Liver (tissue), 9 donors: ENCODE measurements around the gene SLC14A1. TPM values are rescaled to one million over a fixed set of nuclear protein-coding genes. Genes with fewer than 3 reads are reported as not detected.

Experiments
- DNase-seq: peaks from one replicate; pipeline ENCODE4 v3.0.0-alpha.2; 2017; ENCODE audit warnings: low spot score
- H3K27ac ChIP-seq, 2 donors: one replicate each; pipeline ENCODE4 v1.7.0; 2013; ENCODE audit warnings: inconsistent platforms in 2 of 2, low read length in 2 of 2, control low read depth in 1 of 2, low read depth in 1 of 2, mild to moderate bottlenecking in 1 of 2
- H3K27me3 ChIP-seq, 4 donors: one replicate each; pipeline versions ENCODE4 v1.6.1 to v1.7.0; 2013; ENCODE audit warnings: low read length in 3 of 4, inconsistent platforms in 1 of 4, mild to moderate bottlenecking in 1 of 4, moderate library complexity in 1 of 4; ENCODE audit not compliant: control insufficient read depth in 4 of 4, insufficient read depth in 4 of 4
- H3K36me3 ChIP-seq, 4 donors: one replicate each; pipeline versions ENCODE4 v1.6.1 to v1.7.0; 2013; ENCODE audit warnings: low read length in 3 of 4, mild to moderate bottlenecking in 3 of 4, low read depth in 1 of 4, moderate library complexity in 1 of 4; ENCODE audit not compliant: control insufficient read depth in 4 of 4, insufficient read depth in 3 of 4
- H3K4me1 ChIP-seq, 4 donors: one replicate each; pipeline versions ENCODE4 v1.6.1 to v1.7.0; 2013; ENCODE audit warnings: low read length in 3 of 4, mild to moderate bottlenecking in 3 of 4, moderate library complexity in 1 of 4; ENCODE audit not compliant: control insufficient read depth in 4 of 4, insufficient read depth in 4 of 4
- H3K4me3 ChIP-seq, 3 donors: one replicate each; pipeline versions ENCODE4 v1.6.1 to v1.7.0; 2013; ENCODE audit warnings: low read length in 3 of 3, control low read depth in 1 of 3, low read depth in 1 of 3, mild to moderate bottlenecking in 1 of 3
- H3K9ac ChIP-seq, 2 donors: one replicate each; pipeline ENCODE4 v1.7.0; 2013; ENCODE audit warnings: low read length in 2 of 2, mild to moderate bottlenecking in 2 of 2, moderate library complexity in 2 of 2, control low read depth in 1 of 2, low read depth in 1 of 2
- H3K9me3 ChIP-seq, 4 donors: one replicate each; pipeline versions ENCODE4 v1.6.1 to v1.7.0; 2013; ENCODE audit warnings: low read length in 3 of 4; ENCODE audit not compliant: control insufficient read depth in 4 of 4
- ATF3 ChIP-seq: IDR thresholded peaks from 2 replicates; pipeline ENCODE4 v1.6.1; 2016; ENCODE audit warnings: antibody characterized with exemption
- CTCF ChIP-seq: fragments of 150-350 bp; IDR thresholded peaks from 2 replicates; pipeline ENCODE4 v1.5.1; 2017; ENCODE audit warnings: improper control_type of control experiment, low read depth, low read length; ENCODE audit not compliant: missing input control
- EGR1 ChIP-seq, 2 donors: IDR thresholded peaks; 2 replicates each; pipeline ENCODE4 v1.6.1; 2016 to 2018; ENCODE audit warnings: antibody characterized with exemption in 2 of 2, low read depth in 2 of 2
- FOXA1 ChIP-seq: IDR thresholded peaks from 2 replicates; pipeline ENCODE4 v1.6.1; 2016; ENCODE audit warnings: antibody characterized with exemption
- FOXA2 ChIP-seq: IDR thresholded peaks from 2 replicates; pipeline ENCODE4 v1.6.1; 2016; ENCODE audit warnings: antibody characterized with exemption
- GABPA ChIP-seq, 2 donors: IDR thresholded peaks in 1 of 2; conservative IDR thresholded peaks in 1 of 2; 2 replicates each; pipeline ENCODE4 v1.6.1; 2016; ENCODE audit warnings: antibody characterized with exemption in 2 of 2, mild to moderate bottlenecking in 1 of 2, moderate library complexity in 1 of 2
- HNF4A ChIP-seq, 2 donors: conservative IDR thresholded peaks; 2 replicates each; pipeline ENCODE4 v1.6.1; 2016; ENCODE audit warnings: antibody characterized with exemption in 2 of 2, mild to moderate bottlenecking in 2 of 2
- HNF4G ChIP-seq: IDR thresholded peaks from 2 replicates; pipeline ENCODE4 v1.6.1; 2016; ENCODE audit warnings: antibody characterized with exemption
- JUND ChIP-seq, 2 donors: IDR thresholded peaks; 2 replicates each; pipeline ENCODE4 v1.6.1; 2016; ENCODE audit warnings: antibody characterized with exemption in 2 of 2
- MAX ChIP-seq: IDR thresholded peaks from 2 replicates; pipeline ENCODE4 v1.6.1; 2016; ENCODE audit warnings: antibody characterized with exemption
- RAD21 ChIP-seq, 2 donors: IDR thresholded peaks; 2 replicates each; pipeline ENCODE4 v1.6.1; 2016; ENCODE audit warnings: antibody characterized with exemption in 2 of 2, mild to moderate bottlenecking in 2 of 2
- REST ChIP-seq: IDR thresholded peaks from 2 replicates; pipeline ENCODE4 v1.6.1; 2016; ENCODE audit warnings: antibody characterized with exemption, mild to moderate bottlenecking
- RXRA ChIP-seq, 2 donors: IDR thresholded peaks; 2 replicates each; pipeline ENCODE4 v1.6.1; 2017 to 2018; ENCODE audit warnings: antibody characterized with exemption in 2 of 2, mild to moderate bottlenecking in 1 of 2
- SP1 ChIP-seq: IDR thresholded peaks from 2 replicates; pipeline ENCODE4 v1.6.1; 2018; ENCODE audit warnings: antibody characterized with exemption, mild to moderate bottlenecking
- ZBTB33 ChIP-seq: IDR thresholded peaks from 2 replicates; pipeline ENCODE4 v1.6.1; 2016; ENCODE audit warnings: antibody characterized with exemption
- whole genome bisulfite sequencing: extraction: QIAGEN DNeasy Blood & Tissue Kit; methylation state at CpG from one replicate; pipeline ENCODE4 v1.1.7; 2013; 5-methylcytosine and 5-hydroxymethylcytosine counted together
- polyA plus RNA-seq, 2 donors: library from polyadenylated mRNA; stranded (reverse) in 1 of 2; unstranded in 1 of 2; fragments of 200-250 nt in 1 of 2; fragments of >200 nt in 1 of 2; fragmentation: Nextera tagmentation in 1 of 2; extraction: Ambion mirVana in 1 of 2; gene quantifications; one replicate each; pipeline versions ENCODE4 v1.2.1 to v1.2.3, GENCODE V29; 2013 to 2015
- total RNA-seq, 2 donors: library from RNA; depleted of rRNA; stranded (reverse); fragments of >200 nt; gene quantifications; one replicate each; pipeline ENCODE4 v1.2.3, GENCODE V29; 2014
- donor health status: healthy.
- donor health status: healthy.
- donor health status: healthy.
- donor health status: healthy.
- donor health status: healthy.

SLC14A1 gene
- total and polyA plus RNA-seq, 4 donors = 0.56 to 96.7 (median 0.80) TPM

GRCh38 chr18:45785134-45785533, 61.2 kb downstream of the SLC14A1 start:
- WGBS = 68% methylated on average over 4 of the region's 4 CpGs
- Histone ChIP-seq H3K9me3 (no peaks in the 10 kb centered on the region), H3K4me3 (no peak overlapping the region)

GRCh38 chr18:45786941-45787340, 63.0 kb downstream of the SLC14A1 start:
- H3K4me3 ChIP-seq = no peak overlapping the region
- WGBS = 95% methylated on average over 3 of the region's 3 CpGs
- DNase-seq = no peak
- H3K9me3 ChIP-seq = no peaks in the 10 kb centered on the region
- no peaks in the 10 kb centered on the region for H3K4me1 ChIP-seq
- H3K9ac ChIP-seq = no peak overlapping the region
- H3K27me3 ChIP-seq = no peaks in the 10 kb centered on the region
- no peak overlapping the region for H3K27ac ChIP-seq
- TF ChIP-seq JUND (IDR thresholded peaks at IDR 0.05) (no peak), RXRA (IDR thresholded peaks at IDR 0.05) (no peak), REST (no peak), GABPA (IDR thresholded peaks at IDR 0.05 in 1 of 2, conservative IDR thresholded peaks at IDR 0.05 in 1 of 2) (no peak), EGR1 (IDR thresholded peaks at IDR 0.05; ENCODE audit: low read depth in 2 of 2) (no peak), ZBTB33 (no peak), SP1 (no peak), FOXA1 (no peak), FOXA2 (no peak), HNF4G (no peak), HNF4A (conservative IDR thresholded peaks at IDR 0.05) (no peak), RAD21 (IDR thresholded peaks at IDR 0.05) (no peak), CTCF (no peak)
- H3K36me3 ChIP-seq = no peaks in the 10 kb centered on the region

More at GRCh38 chr18:45785134-45785533, 61.2 kb downstream of the SLC14A1 start:
- DNase-seq = no peak
- H3K4me1 ChIP-seq = no peaks in the 10 kb centered on the region
- TF ChIP-seq ZBTB33 = no peak
- TF ChIP-seq ATF3 = no peak
- no peak for TF ChIP-seq MAX
- TF ChIP-seq HNF4G = no peak
- TF ChIP-seq JUND (IDR thresholded peaks at IDR 0.05) = no peak
- TF ChIP-seq HNF4A (conservative IDR thresholded peaks at IDR 0.05) = no peak
- no peak for TF ChIP-seq FOXA2
- no peak overlapping the region for H3K27ac ChIP-seq
- no peaks in the 10 kb centered on the region for H3K27me3 ChIP-seq
- no peaks in the 10 kb centered on the region for H3K36me3 ChIP-seq
- H3K9ac ChIP-seq = no peak overlapping the region
